ENCODE results near the gene ORC5.

The ORC5 gene

GRCh38 chr7:104124469-104124868 is 83.3 kb downstream of the ORC5 start:
- DNase-seq (ENCODE audit: low read depth): no peak
- no peak overlapping the region for H3K4me3 ChIP-seq (ENCODE audit: low read depth, low read length)
- no peak for TF ChIP-seq CTCF (IDR thresholded peaks at IDR 0.05; ENCODE audit: low read depth, low read length, missing control alignments)

- no peak overlapping the region for H3K4me3 ChIP-seq (ENCODE audit: low read depth, low read length)
- no peak for TF ChIP-seq CTCF (IDR thresholded peaks at IDR 0.05; ENCODE audit: low read depth, low read length, missing control alignments)
- DNase-seq (ENCODE audit: low read depth): no peak
Measured at GRCh38 chr7:104123786-104124185, 84.0 kb downstream of the ORC5 start.

GRCh38 chr7:104113788-104114187 is 94.0 kb downstream of the ORC5 start:
- TF ChIP-seq CTCF (IDR thresholded peaks at IDR 0.05; ENCODE audit: low read depth, low read length, missing control alignments): no peak
- H3K4me3 ChIP-seq (ENCODE audit: low read depth, low read length): no peak overlapping the region
- DNase-seq (ENCODE audit: low read depth): no peak

DNA sequence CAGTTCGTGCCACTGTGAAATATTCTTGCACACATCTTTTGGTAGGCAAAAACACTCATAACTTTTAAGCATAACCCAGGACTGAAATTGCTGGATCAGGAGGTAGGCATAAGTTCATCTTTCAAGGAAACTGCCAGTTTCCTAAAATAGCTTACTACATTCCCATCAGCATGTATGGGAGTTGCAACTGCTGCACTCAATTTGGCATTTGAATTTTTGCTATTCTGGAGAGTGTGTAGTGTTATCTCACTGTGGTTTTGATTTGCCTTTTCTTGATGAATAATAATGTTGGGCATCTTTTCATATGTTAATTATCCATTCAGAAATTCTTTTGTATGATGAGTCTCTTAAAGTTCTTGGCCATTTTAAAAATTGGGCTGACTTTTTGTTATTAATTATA is 95.2 kb downstream of the ORC5 start:
- DNase-seq (ENCODE audit: low read depth): no peak
- no peak overlapping the region for H3K4me3 ChIP-seq (ENCODE audit: low read depth, low read length)
- no peak for TF ChIP-seq CTCF (IDR thresholded peaks at IDR 0.05; ENCODE audit: low read depth, low read length, missing control alignments)

- no peak for DNase-seq (ENCODE audit: low read depth)
- no peak overlapping the region for H3K4me3 ChIP-seq (ENCODE audit: low read depth, low read length)
- TF ChIP-seq CTCF (IDR thresholded peaks at IDR 0.05; ENCODE audit: low read depth, low read length, missing control alignments): no peak
Measured at GRCh38 chr7:104111271-104111670, 96.5 kb downstream of the ORC5 start.

DNA sequence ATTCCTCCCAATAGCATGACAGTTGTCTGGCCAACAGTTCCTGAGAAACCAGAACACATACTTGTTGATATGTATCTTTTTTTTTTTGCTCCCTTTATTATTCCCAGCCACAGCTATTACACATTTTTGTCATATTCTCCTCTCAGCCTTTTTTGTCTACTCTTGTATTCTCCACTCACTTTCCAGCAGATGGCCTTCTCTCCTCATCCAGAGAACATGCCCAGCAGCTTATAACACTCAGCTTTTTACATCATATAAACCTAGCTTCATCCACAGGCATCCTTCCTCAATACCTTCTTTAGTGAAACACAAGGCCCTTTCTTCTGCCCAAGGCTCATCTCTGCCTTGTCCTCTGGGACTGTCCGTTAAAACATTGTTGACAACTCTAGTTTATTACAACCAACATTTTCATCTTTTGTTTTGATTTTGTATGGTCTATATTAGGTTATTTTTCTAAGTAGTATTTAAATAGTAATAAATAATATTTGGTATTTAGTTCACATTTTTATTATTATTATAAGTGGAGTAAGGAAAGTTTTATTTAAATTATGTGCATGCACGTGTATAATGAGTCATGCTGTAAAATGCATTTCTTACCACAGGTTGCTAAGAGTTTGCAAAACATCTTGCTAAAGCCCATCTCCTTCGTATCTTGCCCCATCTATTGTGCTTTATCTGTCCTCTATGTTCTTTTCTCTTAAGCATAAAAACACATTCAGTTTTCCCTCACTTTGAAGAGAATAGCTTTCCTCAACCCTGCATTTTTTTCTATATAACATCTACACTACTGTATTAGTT is 101.5 kb downstream of the ORC5 start:
- H3K4me3 ChIP-seq (ENCODE audit: low read depth, low read length): no peak overlapping the region
- DNase-seq (ENCODE audit: low read depth): no peak
- TF ChIP-seq CTCF (IDR thresholded peaks at IDR 0.05; ENCODE audit: low read depth, low read length, missing control alignments): no peak

DNA sequence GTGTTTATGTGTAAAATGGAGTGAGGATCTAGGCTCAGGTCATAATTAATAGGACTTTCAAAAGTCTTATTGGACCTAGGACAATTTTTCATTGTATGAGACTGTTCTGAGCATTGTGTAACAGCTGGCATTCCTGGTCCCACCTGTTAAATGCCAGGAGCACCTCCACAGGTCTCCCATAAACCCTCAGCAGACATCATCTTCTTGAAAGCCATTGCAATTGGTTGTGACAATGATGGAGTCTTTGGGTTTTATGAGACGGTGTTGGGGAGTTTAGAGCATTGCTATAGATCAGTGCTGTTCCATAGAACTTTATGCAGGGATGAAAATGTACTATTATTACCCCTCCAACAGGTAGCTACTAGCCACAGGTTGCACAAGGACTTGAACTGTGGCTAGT is 108.9 kb downstream of the ORC5 start:
- no peak for TF ChIP-seq CTCF (IDR thresholded peaks at IDR 0.05; ENCODE audit: low read depth, low read length, missing control alignments)
- no peak overlapping the region for H3K4me3 ChIP-seq (ENCODE audit: low read depth, low read length)
- DNase-seq (ENCODE audit: low read depth): no peak

All from GM12864 (cell line).